ENCODE measurements around the gene NRXN2.
"Not testable (repeated sequence)": the region's sequence is repeated elsewhere in the genome, so short reads cannot be mapped to it uniquely, and the experiment has no call there.

NRXN2 gene

DNA sequence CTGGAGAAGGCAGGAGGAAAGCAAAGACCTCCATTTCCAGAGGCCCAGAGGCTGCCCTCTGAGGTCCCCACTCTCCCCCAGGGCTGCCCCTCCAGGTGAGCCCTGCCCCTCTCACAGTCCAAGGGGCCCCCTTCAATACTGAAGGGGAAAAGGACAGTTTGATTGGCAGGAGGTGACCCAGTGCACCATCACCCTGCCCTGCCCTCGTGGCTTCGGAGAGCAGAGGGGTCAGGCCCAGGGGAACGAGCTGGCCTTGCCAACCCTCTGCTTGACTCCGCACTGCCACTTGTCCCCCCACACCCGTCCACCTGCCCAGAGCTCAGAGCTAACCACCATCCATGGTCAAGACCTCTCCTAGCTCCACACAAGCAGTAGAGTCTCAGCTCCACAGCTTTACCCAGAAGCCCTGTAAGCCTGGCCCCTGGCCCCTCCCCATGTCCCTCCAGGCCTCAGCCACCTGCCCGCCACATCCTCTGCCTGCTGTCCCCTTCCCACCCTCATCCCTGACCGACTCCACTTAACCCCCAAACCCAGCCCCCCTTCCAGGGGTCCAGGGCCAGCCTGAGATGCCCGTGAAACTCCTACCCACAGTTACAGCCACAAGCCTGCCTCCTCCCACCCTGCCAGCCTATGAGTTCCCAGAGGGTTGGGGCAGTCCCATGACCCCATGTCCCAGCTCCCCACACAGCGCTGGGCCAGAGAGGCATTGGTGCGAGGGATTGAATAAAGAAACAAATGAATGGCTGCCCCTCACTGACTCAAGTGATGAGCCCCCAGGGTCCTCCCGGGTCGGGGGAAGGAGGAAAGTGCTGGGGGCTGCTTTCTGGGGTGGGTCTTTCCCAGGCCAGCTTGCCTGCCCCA lies 121.2 kb downstream of the NRXN2 start:
- no peak for DNase-seq

DNA sequence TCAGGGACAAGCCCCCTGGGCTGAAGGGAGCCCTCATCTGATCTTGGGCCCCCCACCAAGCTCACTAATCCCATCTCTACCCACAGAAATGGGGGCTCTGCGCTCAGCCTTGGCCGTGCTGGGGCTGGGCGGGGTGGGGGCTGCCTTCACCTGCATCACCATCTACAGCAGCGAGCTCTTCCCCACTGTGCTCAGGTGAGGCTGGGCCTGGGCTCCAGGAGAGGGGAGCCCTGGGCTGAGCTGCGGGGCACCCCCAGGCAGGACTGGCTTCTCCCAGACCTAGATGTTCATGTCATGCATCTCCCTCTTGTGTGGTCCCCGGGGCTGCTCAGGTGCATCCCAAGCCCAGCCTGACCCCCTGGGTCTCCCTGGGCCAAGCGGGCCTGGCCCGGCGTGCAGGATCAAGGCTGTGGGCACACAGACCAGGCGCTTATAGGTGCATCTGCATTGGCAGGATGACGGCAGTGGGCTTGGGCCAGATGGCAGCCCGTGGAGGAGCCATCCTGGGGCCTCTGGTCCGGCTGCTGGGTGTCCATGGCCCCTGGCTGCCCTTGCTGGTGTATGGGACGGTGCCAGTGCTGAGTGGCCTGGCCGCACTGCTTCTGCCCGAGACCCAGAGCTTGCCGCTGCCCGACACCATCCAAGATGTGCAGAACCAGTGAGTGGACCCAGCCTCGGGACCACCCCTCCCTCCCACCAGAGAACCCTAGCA lies 122.6 kb downstream of the NRXN2 start:
- no peak for DNase-seq

DNA sequence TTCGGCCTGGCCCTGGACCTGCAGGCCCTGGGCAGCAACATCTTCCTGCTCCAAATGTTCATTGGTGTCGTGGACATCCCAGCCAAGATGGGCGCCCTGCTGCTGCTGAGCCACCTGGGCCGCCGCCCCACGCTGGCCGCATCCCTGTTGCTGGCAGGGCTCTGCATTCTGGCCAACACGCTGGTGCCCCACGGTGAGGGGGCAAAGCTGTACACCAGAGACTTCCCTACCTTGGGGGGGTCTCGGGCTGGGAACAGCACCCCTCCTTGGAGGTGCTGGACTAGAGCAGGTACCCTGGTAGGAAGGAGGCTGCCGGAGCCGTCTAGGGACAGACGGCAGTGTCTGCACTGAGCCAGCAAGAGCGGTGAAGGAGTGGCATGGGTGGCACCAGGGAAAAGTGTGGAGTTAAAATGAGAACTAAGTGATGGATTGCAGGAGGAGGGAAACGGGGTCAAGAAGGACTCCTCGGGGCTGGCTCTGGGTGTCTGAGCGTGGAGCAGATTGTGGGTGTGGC lies 123.2 kb downstream of the NRXN2 start:
- DNase-seq = no peak

DNA sequence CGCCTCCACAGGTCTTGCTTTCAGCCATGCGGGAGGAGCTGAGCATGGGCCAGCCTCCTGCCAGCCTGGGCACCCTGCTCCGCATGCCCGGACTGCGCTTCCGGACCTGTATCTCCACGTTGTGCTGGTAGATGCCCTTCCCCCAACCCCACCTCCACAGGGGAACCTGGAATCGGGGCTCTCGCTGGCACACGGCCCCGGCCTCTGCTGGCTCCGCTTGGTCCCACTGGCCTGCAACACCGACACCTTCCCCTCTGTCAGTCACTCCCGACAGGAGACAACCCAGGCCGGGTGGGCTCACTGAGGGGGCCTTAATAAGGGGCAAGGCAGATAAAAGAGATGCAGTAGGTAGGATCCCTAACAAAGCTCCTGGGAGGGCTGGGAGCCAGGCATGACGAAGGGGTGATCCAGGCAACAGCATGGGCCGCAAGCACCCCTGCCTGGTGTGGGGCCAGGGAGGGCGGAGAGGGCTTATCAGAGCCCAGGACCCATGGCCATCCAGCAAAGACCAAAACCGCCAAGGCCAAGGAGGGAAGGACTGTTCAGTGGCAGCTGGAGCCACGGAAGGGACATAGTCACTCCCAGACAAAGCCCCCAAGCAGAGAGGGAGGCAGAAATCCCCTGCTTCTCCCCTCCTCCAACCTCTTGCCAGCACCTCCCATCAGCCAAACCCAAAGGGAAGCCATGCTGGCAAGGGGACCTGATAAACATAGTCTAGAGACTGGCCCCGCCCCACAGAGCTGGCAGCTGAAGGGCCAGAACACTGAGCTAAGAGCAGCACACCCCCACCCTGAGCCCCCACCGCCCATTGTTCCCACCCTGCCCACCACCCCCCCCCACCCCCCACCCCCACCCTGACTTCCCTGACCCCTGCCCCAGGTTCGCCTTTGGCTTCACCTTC lies 124.0 kb downstream of the NRXN2 start:
- DNase-seq = no peak

DNA sequence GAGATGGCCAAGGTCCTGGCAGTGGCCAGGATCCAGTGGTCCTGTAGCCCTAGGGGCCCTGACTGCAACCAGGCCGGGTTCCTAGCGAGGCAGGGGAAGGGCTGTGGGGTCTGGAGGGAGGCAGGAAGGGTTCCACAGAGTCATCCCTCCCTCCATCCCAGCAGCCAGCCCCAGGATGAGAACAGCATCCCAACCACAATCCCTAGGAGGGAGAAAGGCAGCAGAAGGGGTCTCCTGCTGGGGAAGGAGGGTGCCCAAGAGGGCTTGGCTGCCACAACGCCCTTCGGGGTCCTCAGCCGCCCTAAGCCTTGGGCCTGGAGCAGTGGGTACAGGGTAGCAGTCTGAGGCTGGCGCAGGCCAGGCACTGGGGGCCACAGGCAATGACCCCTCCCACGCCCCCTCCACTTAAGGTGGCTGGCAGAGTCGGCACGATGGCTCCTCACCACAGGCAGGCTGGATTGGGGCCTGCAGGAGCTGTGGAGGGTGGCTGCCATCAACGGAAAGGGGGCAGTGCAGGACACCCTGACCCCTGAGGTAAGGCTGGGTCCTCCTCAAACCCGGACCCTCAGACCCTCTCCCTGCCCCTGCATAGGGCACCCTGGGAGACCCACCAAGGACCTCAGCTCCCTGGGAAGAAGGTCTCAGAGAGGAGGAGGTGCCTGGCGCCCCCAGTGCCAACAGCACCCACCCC lies 124.7 kb downstream of the NRXN2 start:
- DNase-seq = no peak

DNA sequence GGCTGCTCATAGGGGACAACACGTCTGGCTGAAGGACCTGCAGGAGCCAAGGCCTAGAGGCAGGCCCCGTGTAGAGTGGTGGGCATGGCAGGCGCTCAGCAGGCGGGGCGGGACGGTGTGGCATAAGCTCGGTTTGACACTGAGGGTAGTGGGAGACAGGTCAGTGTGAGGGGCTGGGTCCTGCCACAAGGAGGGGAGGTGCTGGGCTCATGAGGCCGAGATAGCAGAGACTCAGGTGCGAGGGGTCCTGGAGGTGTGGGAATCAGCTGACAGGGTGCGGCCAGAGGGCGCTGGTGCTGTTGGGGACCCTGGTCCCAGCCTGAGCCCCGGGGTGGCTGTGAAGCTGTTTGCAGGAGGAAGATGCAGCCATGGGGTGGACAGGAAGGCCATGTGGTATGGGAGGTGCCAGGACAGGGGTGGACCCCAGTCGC lies 125.3 kb downstream of the NRXN2 start:
- no peak for DNase-seq

DNA sequence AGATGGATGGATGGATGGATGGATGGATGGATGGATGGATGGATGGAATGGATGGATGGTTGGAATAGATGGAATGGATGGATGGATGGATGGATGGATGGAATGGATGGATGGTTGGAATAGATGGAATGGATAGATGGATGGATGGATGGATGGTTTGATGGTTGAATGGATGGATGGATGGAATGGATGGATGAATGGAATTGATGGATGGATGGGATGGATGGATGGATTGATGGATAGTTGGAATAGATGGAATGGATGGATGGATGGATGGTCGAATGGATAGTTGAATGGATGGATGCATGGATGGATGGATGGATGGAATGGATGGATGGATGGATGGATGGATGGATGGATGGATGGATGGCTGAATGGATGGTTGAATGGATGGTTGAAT lies 127.1 kb downstream of the NRXN2 start:
- DNase-seq = not testable (repeated sequence)

DNA sequence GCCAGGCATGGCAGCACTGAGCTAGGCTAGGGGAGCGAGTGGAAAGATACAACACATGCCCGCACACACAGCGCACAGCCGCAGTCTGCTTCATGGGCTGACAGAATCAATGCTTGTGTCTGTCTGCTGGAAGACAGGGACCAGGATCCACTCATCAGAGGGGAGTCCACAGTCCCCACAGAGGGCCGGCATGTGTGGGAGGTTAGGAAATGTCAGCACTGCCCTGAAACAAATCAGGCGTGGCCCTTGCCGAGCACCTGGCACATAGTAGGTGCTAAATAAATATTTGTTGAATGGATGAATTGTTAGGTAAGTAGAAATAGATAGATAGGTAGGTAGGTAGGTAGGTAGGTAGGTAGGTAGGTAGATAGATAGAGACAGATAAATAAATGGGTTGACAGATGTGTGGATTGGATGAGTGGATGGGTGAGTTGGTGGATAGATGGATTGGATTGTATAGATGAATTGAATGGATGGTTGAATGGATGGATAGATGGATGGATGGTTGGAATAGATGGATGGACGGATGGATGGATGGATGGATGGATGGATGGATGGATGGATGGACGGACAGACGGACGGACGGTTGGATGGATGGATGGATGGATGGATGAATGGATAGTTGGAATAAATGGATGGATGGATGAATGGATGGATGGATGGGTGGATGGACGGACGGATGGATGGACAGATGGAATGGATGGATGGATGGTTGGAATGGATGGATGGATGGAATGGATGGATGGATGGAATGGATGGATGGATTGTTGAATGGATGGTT lies 128.6 kb downstream of the NRXN2 start:
- DNase-seq = no peak

DNA sequence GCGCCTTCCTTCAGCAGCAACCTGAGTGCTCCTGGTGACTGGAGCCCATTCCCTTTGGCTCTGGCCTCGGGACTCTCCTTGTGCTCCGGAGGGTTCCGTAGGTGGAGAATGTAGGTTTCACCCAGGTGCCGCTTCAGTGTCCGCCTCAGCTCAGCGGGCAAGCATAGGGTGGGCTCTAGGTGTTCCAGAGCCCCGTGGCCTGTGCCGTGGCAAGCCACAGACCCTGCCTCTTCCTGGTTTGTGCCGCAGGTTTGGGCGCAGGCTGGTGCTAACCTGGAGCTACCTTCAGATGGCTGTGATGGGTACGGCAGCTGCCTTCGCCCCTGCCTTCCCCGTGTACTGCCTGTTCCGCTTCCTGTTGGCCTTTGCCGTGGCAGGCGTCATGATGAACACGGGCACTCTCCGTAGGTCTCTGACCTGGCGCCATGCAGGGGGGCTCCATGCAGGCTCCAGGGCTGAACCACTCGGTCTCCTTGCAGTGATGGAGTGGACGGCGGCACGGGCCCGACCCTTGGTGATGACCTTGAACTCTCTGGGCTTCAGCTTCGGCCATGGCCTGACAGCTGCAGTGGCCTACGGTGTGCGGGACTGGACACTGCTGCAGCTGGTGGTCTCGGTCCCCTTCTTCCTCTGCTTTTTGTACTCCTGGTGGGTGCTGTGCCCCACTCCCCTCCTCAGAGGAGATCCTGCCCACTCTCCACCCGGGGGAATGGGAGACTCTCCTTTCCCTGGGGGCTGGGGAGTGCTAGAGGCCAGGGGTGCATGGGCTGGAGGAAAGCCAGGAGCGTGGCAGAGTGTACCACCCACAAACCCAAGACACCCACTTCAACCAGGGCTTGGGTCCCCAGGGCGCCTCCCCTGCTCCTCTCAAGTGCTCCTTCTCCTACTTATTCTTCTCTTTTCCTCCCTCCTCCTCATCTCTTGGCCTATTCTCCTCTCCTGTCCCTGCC lies 129.6 kb downstream of the NRXN2 start:
- no peak for DNase-seq

DNA sequence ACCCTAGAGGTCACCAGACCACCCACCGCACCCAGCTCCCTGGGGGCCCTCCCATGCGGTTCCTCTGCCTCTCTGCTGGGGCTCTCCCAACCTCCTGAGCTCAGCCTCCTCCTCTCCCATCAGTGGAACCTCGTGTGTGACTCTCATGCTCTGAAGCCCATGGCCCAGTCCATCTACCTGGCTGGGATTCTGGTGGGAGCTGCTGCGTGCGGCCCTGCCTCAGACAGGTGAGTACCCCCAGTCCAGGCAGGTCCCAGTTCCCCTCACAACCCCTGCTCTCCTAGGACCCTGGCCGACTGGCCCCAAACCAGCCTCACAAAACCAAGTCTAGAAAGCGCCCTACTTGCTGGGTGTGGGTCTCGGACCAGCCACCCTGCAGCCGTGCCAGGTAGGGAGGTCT lies 130.3 kb downstream of the NRXN2 start:
- no peak for DNase-seq

DNA sequence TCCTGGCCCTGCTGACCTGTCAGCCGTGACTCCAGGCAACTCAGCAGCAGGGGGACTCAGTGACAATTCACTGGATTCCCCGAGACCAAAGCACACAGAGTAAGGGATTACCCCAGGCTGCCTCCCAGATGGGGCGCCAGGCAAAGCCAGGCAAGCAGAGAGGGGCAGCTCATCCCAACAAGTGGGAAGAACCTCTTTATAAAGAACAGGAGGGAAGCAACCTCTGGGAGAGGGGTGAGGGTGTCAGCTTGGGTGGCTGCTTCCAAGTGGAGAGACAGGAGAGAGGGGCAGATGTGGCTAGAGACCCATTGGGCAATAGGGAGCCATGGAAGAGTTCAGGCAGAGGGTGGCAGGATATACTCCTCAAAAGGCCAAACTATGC lies 130.8 kb downstream of the NRXN2 start:
- no peak for DNase-seq

DNA sequence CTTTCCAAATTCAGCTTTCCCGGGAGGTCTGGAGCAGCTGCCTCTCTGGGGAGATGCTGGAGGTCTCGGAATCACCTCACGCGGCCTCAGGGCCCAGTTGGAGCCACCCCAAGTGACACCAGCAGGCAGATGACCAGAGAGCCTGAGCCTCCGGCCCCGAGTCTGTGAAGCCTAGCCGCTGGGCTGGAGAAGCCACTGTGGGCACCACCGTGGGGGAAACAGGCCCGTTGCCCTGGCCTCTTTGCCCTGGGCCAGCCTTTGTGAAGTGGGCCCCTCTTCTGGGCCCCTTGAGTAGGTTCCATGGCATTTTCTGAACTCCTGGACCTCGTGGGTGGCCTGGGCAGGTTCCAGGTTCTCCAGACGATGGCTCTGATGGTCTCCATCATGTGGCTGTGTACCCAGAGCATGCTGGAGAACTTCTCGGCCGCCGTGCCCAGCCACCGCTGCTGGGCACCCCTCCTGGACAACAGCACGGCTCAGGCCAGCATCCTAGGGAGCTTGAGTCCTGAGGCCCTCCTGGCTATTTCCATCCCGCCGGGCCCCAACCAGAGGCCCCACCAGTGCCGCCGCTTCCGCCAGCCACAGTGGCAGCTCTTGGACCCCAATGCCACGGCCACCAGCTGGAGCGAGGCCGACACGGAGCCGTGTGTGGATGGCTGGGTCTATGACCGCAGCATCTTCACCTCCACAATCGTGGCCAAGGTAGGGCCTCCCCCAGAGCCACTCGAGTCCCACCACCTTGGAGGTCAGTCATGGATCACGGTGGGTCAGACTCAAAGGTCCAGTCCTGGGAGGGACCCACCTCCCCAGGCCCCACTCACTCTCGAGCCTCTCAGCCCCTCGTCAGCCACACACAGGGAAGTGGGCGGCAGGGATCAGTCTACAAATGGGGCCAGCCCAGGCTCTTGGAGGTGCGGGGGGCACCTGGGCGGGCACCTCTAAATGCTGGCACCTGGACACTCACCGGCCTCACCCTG lies 131.5 kb downstream of the NRXN2 start:
- DNase-seq = no peak

DNA sequence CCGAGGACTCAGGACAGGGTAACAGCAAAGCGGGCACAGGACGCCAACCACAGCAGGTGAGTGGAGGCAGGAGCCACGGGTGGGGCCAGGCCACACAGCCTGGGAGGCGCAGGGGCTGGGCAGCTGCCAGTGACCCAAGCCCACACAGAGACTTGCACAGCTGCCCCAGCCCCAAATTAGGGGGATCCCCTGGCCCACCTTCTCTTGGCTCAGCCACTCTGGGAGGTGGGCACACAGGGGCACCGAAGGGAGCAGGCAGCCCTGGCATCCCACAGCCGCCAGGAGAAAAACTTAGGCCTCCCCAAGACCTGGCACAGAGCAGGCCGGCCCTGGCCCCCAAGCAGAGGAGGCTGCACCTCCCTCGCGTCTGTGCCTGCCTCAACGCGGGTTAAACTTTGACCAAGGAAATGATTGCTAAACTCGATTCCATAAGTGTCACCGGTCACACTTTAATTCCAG lies 132.2 kb downstream of the NRXN2 start, which contains the start of gene SLC22A12:
SLC22A12 (plus strand) TSS at position 458 of the 459 bp plus-strand sequence. CDS start 337 bp downstream, outside the sequence.
- DNase-seq = no peak

DNA sequence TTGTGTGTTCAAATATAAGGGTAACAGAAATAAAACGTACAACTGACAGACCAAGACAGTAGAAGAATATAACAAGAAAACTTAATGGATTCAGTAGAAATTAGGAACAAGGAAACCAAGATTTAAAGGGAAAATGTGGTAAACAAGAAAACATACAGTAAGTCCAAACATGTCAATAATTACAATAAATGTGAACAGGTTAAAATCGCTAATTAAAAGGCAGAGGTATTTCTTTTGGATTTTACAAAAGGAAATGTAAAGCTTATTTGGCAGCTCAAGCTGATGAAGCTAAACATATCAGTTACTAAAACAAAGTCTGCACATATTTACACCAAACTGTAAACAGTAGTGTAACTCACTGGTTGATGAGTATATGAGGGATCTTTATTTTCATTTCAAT lies 134.3 kb downstream of the NRXN2 start:
- no peak for DNase-seq

DNA sequence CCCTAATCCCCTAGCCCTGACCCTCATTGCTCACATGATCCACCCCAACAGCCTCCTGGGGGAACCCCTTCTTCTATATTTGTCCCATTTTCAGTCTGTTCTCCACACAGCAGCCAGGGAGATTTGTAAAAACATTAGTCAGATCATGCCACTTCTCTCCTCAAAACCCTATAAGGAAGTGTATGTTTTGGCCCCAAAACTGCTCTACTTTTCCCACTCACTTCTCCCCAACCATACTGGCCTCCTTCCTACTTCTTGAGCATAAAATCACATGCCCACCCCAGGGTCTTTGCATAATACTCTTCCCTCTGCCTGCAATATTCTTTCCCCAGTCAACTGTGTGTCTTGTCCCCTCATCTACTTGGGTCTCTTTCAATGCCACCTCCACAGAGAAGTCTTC lies 136.6 kb downstream of the NRXN2 start:
- no peak for DNase-seq

DNA sequence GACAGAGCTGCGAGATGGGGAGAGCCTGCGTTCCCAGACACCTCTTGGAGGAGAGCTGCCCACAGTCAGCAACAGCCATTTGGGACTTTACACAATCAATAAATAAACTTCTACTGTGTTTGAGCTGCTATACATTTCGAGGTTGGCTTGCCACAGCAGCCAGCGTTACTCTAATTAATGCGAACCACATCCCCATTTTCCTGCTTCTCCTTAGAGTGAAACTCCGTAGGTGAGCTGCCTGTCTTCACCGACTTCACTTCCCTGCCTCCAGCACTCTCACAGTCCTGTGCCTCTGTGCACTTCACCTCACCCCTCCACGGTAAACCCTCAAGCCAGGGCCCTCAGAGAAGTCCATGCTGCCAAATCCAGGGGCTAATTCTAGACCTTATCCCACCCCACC lies 137.8 kb downstream of the NRXN2 start:
- DNase-seq = no peak

DNA sequence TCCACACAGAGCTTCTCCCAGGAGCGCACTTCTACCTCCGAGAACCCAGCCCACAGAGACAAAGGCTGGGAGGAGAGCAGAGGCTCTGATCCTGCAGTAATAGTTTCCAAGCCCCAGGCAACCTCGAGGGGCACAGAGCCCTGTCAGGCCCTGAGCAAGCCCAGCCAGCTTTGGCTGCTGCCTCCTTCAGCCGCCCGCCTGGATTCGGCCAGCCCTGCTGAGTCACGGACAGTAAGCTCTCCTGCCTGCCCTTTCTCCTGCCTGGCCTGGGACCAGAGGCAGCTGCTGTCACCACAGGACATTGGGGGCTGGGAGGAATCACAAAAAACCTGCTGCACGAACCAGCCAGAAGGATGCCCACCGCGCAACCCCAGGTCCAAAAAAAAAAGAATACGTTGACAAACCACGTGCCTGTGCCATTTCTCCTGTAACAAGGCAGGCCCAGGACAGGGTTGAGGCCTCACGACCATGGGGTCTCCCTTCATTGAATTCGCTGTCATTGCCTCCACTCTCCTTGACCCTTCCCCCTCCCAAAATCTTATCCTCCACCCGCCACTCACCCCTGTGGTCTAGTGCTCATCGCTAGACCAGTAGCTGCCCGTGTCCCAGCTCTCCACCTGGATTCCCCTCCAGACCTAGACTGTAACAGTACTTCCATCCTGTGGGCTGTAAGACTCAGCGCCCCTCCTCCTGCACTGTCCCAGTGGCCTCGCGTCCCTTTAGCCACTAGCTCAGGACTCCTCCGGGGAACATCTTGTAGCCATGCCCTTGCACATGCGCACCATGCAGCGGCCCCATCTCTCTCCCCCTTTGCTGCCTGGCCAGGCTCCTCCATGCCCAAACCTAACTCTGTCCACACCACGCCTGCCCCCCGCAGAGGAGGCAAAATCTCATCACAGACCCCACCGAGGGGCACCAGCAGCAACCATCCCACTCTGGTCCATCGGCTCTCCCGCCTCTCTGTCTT lies 139.4 kb downstream of the NRXN2 start:
- no peak for DNase-seq

DNA sequence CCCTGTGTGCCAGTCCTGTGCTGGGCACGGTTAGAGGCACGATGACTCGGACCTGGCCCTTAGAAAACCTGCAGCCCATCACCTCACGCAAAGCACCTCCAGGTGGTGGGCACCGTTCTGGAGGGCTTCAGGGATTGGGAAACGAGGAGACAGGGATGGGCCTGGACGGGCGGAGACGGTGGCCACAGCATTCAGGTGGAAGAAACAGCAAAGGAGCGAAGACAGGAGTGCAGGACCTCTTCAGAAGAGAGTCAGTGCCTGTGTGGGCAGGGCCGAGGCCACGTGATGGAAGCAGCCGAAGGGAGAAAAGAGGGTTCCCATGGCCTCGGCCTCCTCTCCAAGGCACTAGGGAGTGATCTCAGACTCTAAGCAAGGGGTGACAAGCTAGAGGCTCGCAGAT lies 140.1 kb downstream of the NRXN2 start:
- DNase-seq = no peak

Measured in NCI-H524 (cell line).